Activated CD8-positive, alpha-beta T cell treated with anti-CD3 and anti-CD28 coated beads for 36 hours (primary cell): Measurements from ENCODE around the gene LSM12. TPM values are rescaled to one million over a fixed set of nuclear protein-coding genes. Genes with fewer than 3 reads are reported as not detected.

Experiments used
- ATAC-seq: fragments of 200-7000 bp; cut with Tn5 transposase; one replicate; pipeline ENCODE4 v1.10.0; 2021; ENCODE audit warnings: mild to moderate bottlenecking, moderate library complexity
- CTCF ChIA-PET: fragments of 350-600 bp; sonication (Branson Sonifier 250); formaldehyde crosslinking; loops from one replicate; lab custom pipeline; 2021; ENCODE audit warnings: antibody characterized with exemption; lab: Charles Lee
- POLR2A ChIA-PET: fragments of 350-600 bp; sonication (Branson Sonifier 250); formaldehyde crosslinking; loops from one replicate; lab custom pipeline; 2021; ENCODE audit warnings: antibody characterized with exemption; lab: Charles Lee
- DNase-seq: peaks from one replicate; pipeline ENCODE4 v3.0.0-alpha.2; 2020
- H3K27ac Mint-ChIP-seq: one replicate; pipeline ENCODE4 v1.8.0; 2021; ENCODE audit warnings: mild to moderate bottlenecking, mixed read lengths
- H3K27me3 Mint-ChIP-seq: one replicate; pipeline ENCODE4 v1.8.0; 2021; ENCODE audit warnings: mixed read lengths
- H3K36me3 Mint-ChIP-seq: one replicate; pipeline ENCODE4 v1.8.0; 2021; ENCODE audit warnings: low read depth, mixed read lengths
- H3K4me1 Mint-ChIP-seq: one replicate; pipeline ENCODE4 v1.8.0; 2021; ENCODE audit warnings: low read depth, mixed read lengths
- H3K4me3 Mint-ChIP-seq: one replicate; pipeline ENCODE4 v1.8.0; 2021; ENCODE audit warnings: mild to moderate bottlenecking, moderate library complexity, mixed read lengths
- H3K9me3 Mint-ChIP-seq: one replicate; pipeline ENCODE4 v1.8.0; 2021; ENCODE audit warnings: mixed read lengths
- CTCF ChIP-seq: fragments of 200-600 bp; IDR thresholded peaks from one replicate; pipeline ENCODE4 v1.8.0; 2022; ENCODE audit warnings: antibody characterized with exemption, mild to moderate bottlenecking
- intact Hi-C: fragments of 100-400 bp; cut with micrococcal nuclease; formaldehyde crosslinking; loops from one replicate; pipeline ENCODE4 v1.10.0; 2022
- total RNA-seq, 2 experiments: library from RNA; stranded (reverse); gene quantifications; one replicate each; pipeline ENCODE4 v1.2.3, GENCODE V29; 2021

LSM12 gene
- total RNA-seq = 100 to 1,000 TPM; 104 to 110 TPM

GRCh38 chr17:44066204-44066930, at the start of gene LSM12:
Gene LSM12 (minus strand): TSS chr17:44066671. CDS start chr17:44066587, 84 bp downstream.
- intact Hi-C loops = no loop called here
- Mint-ChIP-seq H3K27ac (peak within 1 kb of the TSS; percentile 98), H3K4me3 (peak within 1 kb of the TSS; percentile 91), H3K9me3 (no peaks in the 10 kb centered on the region), H3K27me3 (no peaks in the 10 kb centered on the region), H3K36me3 (peaks cover 33% of the 10 kb centered on the region), H3K4me1 (peaks cover 51% of the 10 kb centered on the region)
- ChIA-PET POLR2A (interaction anchor here (0.6 to 2.2 kb wide), 10 partner anchors 14 to 188 kb away, joined by 3 to 6 read pairs (median 3); partner anchors contain the start of gene HDAC5), CTCF (interaction anchor here (0.6 to 1.6 kb wide), 3 partner anchors 22 to 122 kb away, joined by 3 to 4 read pairs (median 3); no protein-coding TSS in a partner anchor)
- ATAC-seq (peak; percentile 70), DNase-seq (peak; percentile 89)
- TF ChIP-seq CTCF = no peak

- ATAC-seq (no peak), DNase-seq (peak; percentile 42)
- peak; percentile 77 for TF ChIP-seq CTCF
- Mint-ChIP-seq H3K27me3 (no peaks in the 10 kb centered on the region), H3K4me1 (peaks cover 14% of the 10 kb centered on the region), H3K36me3 (no peaks in the 10 kb centered on the region), H3K27ac (no peak overlapping the region), H3K4me3 (no peak overlapping the region), H3K9me3 (no peaks in the 10 kb centered on the region)
- CTCF ChIA-PET = interaction anchor here (0.6 to 3.1 kb wide), 23 partner anchors 8 to 408 kb away, joined by 3 to 11 read pairs (median 4); partner anchors contain the start of genes HDAC5 and HROB
- POLR2A ChIA-PET = interaction anchor here (1.1 to 1.3 kb wide), 4 partner anchors 13 to 55 kb away, joined by 3 to 4 read pairs (median 3); partner anchors contain the start of gene LSM12
- intact Hi-C loops = no loop called here
Measured at GRCh38 chr17:44115585-44116415, 49.3 kb upstream of the LSM12 start.

- CTCF ChIA-PET = interaction anchor here (0.7 to 2.1 kb wide), 7 partner anchors 9 to 37 kb away, joined by 3 to 10 read pairs (median 4); partner anchors contain the start of gene HDAC5
- POLR2A ChIA-PET = interaction anchor here (1.2 kb wide), 1 partner anchor 8 kb away, joined by 4 read pairs; no protein-coding TSS in a partner anchor
- intact Hi-C loops = no loop called here
- TF ChIP-seq CTCF = no peak
- Mint-ChIP-seq H3K36me3 (no peaks in the 10 kb centered on the region), H3K4me3 (no peak overlapping the region), H3K4me1 (peaks cover 9% of the 10 kb centered on the region), H3K27me3 (no peaks in the 10 kb centered on the region), H3K27ac (no peak overlapping the region), H3K9me3 (no peaks in the 10 kb centered on the region)
- ATAC-seq (no peak), DNase-seq (no peak)
Measured at GRCh38 chr17:44113868-44114840, 47.7 kb upstream of the LSM12 start.

GRCh38 chr17:44113382-44113781, 46.9 kb upstream of the LSM12 start:
- ChIA-PET CTCF (interaction anchor here (0.9 kb wide), 1 partner anchor 11 kb away, joined by 3 read pairs; no protein-coding TSS in a partner anchor), POLR2A (interaction anchor here (1.2 to 1.5 kb wide), 2 partner anchors 9 to 108 kb away, joined by 3 to 4 read pairs; no protein-coding TSS in a partner anchor)
- peaks cover 9% of the 10 kb centered on the region for H3K4me1 Mint-ChIP-seq
- H3K36me3 Mint-ChIP-seq = no peaks in the 10 kb centered on the region
- intact Hi-C loops = no loop called here
- no peak overlapping the region for H3K4me3 Mint-ChIP-seq
- no peak for DNase-seq
- ATAC-seq = no peak
- no peaks in the 10 kb centered on the region for H3K27me3 Mint-ChIP-seq
- no peak overlapping the region for H3K27ac Mint-ChIP-seq
- no peak for TF ChIP-seq CTCF
- no peaks in the 10 kb centered on the region for H3K9me3 Mint-ChIP-seq
